ENCODE data around the gene TRIM54. TPM values are rescaled to one million over a fixed set of nuclear protein-coding genes. Genes with fewer than 3 reads are reported as not detected.

The TRIM54 gene
- total and polyA plus RNA-seq, 2 donors (not counting 3 experiments of a cell fraction or from before 2014, with no cell fraction given) = 0.51 to 1.7 TPM

DNA sequence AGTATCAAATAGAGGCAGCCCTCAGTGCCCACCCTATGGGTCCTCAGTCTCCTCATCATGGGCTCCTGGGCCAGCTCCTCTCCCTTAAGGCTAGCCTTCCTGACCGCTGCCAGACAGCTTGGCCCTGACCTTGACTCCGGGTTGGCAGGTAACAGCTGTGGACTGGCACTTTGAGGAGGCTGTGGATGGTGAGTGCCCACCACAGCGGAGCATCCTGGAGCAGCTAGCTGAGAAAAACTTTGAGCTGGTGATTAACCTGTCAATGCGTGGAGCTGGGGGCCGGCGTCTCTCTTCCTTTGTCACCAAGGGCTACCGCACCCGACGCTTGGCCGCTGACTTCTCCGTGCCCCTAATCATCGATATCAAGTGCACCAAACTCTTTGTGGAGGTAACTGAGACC lies 46.1 kb upstream of the TRIM54 start:
- H3K4me1 ChIP-seq (ENCODE audit: control insufficient read depth, extremely low read depth, insufficient read depth, low read length) = no peaks in the 10 kb centered on the region
- CTCF ChIA-PET = interaction anchor here (1.1 to 3.0 kb wide), 2 partner anchors 44 to 48 kb away, joined by 3 to 9 read pairs; no protein-coding TSS in a partner anchor
- no peaks in the 10 kb centered on the region for H3K79me2 ChIP-seq (ENCODE audit: control insufficient read depth, insufficient read depth, low read length)
- no peak overlapping the region for H3K9ac ChIP-seq (replicated peaks; ENCODE audit: extremely low read depth, insufficient read depth, low read length)
- no peaks in the 10 kb centered on the region for H3K9me3 ChIP-seq (replicated peaks; ENCODE audit: control insufficient read depth, insufficient read depth, low read length)
- H3K36me3 ChIP-seq (ENCODE audit: control insufficient read depth in 2 of 2, extremely low read depth in 1 of 2, insufficient read depth in 2 of 2, low read length in 2 of 2) = peaks cover 30 to 84% of the 10 kb centered on the region in 2 experiments
- H3K27me3 ChIP-seq (ENCODE audit: control insufficient read depth in 2 of 2, insufficient read depth in 2 of 2, low read length in 2 of 2) = no peaks in the 10 kb centered on the region
- H3K9me1 ChIP-seq (replicated peaks; ENCODE audit: control insufficient read depth, extremely low read depth, insufficient read depth, low read length) = no peaks in the 10 kb centered on the region
- H3K27ac ChIP-seq (ENCODE audit: insufficient read depth, low read depth, low read length) = no peak overlapping the region
- H3K4me2 ChIP-seq (ENCODE audit: insufficient read depth, low read length) = no peak overlapping the region
- H3K4me3 ChIP-seq (replicated peaks in 1 of 3; ENCODE audit: insufficient read depth in 1 of 3, low read depth in 1 of 3, low read length in 3 of 3) = no peak overlapping the region
- H4K20me1 ChIP-seq (replicated peaks; ENCODE audit: control insufficient read depth, extremely low read depth, insufficient read depth, low read length) = no peaks in the 10 kb centered on the region
- TF ChIP-seq FOS (IDR thresholded peaks at IDR 0.05; ENCODE audit: borderline replicate concordance, insufficient read depth, low read length) = no peak
- TF ChIP-seq MYC (IDR thresholded peaks at IDR 0.05; ENCODE audit: low read depth, low read length) = no peak
- TF ChIP-seq, protein P1, sequence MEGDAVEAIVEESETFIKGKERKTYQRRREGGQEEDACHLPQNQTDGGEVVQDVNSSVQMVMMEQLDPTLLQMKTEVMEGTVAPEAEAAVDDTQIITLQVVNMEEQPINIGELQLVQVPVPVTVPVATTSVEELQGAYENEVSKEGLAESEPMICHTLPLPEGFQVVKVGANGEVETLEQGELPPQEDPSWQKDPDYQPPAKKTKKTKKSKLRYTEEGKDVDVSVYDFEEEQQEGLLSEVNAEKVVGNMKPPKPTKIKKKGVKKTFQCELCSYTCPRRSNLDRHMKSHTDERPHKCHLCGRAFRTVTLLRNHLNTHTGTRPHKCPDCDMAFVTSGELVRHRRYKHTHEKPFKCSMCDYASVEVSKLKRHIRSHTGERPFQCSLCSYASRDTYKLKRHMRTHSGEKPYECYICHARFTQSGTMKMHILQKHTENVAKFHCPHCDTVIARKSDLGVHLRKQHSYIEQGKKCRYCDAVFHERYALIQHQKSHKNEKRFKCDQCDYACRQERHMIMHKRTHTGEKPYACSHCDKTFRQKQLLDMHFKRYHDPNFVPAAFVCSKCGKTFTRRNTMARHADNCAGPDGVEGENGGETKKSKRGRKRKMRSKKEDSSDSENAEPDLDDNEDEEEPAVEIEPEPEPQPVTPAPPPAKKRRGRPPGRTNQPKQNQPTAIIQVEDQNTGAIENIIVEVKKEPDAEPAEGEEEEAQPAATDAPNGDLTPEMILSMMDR (IDR thresholded peaks at IDR 0.05; ENCODE audit: extremely low read depth in 1 of 2, insufficient read depth in 1 of 2, low read depth in 1 of 2, low read length in 2 of 2) = no peak
- TF ChIP-seq, protein P2, sequence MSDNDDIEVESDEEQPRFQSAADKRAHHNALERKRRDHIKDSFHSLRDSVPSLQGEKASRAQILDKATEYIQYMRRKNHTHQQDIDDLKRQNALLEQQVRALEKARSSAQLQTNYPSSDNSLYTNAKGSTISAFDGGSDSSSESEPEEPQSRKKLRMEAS (IDR thresholded peaks at IDR 0.05; ENCODE audit: insufficient read depth, insufficient read length) = no peak
- no peak for TF ChIP-seq JUN (IDR thresholded peaks at IDR 0.05; ENCODE audit: borderline replicate concordance, insufficient read depth, insufficient read length, low read depth)
- TF ChIP-seq POLR2A (IDR thresholded peaks at IDR 0.05; ENCODE audit: low read depth, low read length) = no peak
- no peak for TF ChIP-seq POLR2AphosphoS5 (IDR thresholded peaks at IDR 0.05; ENCODE audit: insufficient read depth, low read depth, low read length)
- no peak for TF ChIP-seq EZH2 (IDR thresholded peaks at IDR 0.05; ENCODE audit: borderline replicate concordance, low read depth, low read length, severe bottlenecking)
- TF ChIP-seq GATA2 (IDR thresholded peaks at IDR 0.05; ENCODE audit: insufficient read depth, insufficient read length, low read depth, low read length) = no peak
- intact Hi-C loops (cut with micrococcal nuclease) (no loop called here), dilution Hi-C loops (cut with MboI; ENCODE audit: extremely low pct_ligation_motif_present, low sequenced_read_pairs) (no loop called here)
- POLR2A ChIA-PET = no interaction called here
- no peak for DNase-seq (ENCODE audit: low read depth, low spot score)
- no TSS peak for BruUV-seq (replicated peaks)
- H2AFZ ChIP-seq (ENCODE audit: low read depth, low read length) = no peak overlapping the region
- FAIRE-seq = no peak
